HL-60 (cell line): ENCODE data around the gene F2R.
"Not testable (repeated sequence)": the region's sequence is repeated elsewhere in the genome, so short reads cannot be mapped to it uniquely, and the experiment has no call there.

ENCODE experiments used
- DNase-seq, 2 experiments: peaks; one replicate each; pipeline ENCODE4 v3.0.0-alpha.2; 2010 to 2020; ENCODE audit warnings: low read depth in 1 of 2, low spot score in 1 of 2
- H3K27ac ChIP-seq: fragments of 250-450 bp; sonication (Bioruptor Pico); replicated peaks from 2 replicates; pipeline ENCODE4 v1.5.1; 2020; ENCODE audit warnings: mild to moderate bottlenecking, moderate library complexity
- H3K27me3 ChIP-seq: fragments of 250-450 bp; sonication (Bioruptor Pico); 2 replicates; pipeline ENCODE4 v1.5.1; 2021; ENCODE audit warnings: mild to moderate bottlenecking, moderate library complexity; ENCODE audit not compliant: insufficient read depth, poor library complexity, severe bottlenecking
- H3K4me3 ChIP-seq: replicated peaks from 2 replicates; pipeline ENCODE4 v1.5.1; 2011; ENCODE audit warnings: mild to moderate bottlenecking, control low read depth, low read length; ENCODE audit not compliant: insufficient read depth
- GABPA ChIP-seq: IDR thresholded peaks from 2 replicates; pipeline ENCODE4 v1.6.1; 2012; ENCODE audit warnings: low read depth
- POLR2AphosphoS5 ChIP-seq: IDR thresholded peaks from 2 replicates; pipeline ENCODE4 v1.6.1; 2012; ENCODE audit warnings: low read depth
- SPI1 ChIP-seq: IDR thresholded peaks from 2 replicates; pipeline ENCODE4 v1.6.1; 2012; ENCODE audit warnings: low read depth, mild to moderate bottlenecking, borderline replicate concordance
- TF ChIP-seq, protein P1 (sequence below): IDR thresholded peaks from 2 replicates; pipeline ENCODE4 v1.6.1; 2012; ENCODE audit warnings: low read depth; ENCODE audit not compliant: insufficient replicate concordance
- TF ChIP-seq, protein P2 (sequence below): IDR thresholded peaks from one replicate; pipeline ENCODE4 v1.5.1; 2011; ENCODE audit warnings: low read length, control low read depth, inconsistent platforms; ENCODE audit not compliant: insufficient read depth

Gene F2R

DNA sequence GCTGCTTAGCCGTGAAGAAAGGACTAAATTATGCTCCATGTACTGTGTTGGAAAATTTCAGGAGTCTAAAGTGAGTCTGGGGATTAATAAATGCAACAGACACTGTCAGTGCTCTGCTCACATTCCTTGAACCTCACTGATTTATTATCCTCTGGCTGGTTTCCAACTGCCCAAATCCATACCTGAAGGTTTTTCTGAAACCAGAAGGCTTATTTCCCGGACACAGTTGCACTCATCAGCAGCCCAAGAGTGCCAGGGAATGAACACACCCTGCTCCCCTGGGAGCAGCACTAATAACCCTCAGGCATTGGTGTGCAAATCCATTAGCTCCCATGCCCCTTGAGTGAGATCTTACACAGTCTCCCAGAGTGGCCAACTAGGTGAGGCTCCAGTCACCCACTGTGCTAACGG, 38.7 kb downstream of the F2R start:
- Histone ChIP-seq H3K27me3 (no peaks in the 10 kb centered on the region), H3K27ac (no peak overlapping the region), H3K4me3 (no peak overlapping the region)
- DNase-seq: no peak
- no peak for TF ChIP-seq GABPA
- no peak for TF ChIP-seq POLR2AphosphoS5
- no peak for TF ChIP-seq SPI1

DNA sequence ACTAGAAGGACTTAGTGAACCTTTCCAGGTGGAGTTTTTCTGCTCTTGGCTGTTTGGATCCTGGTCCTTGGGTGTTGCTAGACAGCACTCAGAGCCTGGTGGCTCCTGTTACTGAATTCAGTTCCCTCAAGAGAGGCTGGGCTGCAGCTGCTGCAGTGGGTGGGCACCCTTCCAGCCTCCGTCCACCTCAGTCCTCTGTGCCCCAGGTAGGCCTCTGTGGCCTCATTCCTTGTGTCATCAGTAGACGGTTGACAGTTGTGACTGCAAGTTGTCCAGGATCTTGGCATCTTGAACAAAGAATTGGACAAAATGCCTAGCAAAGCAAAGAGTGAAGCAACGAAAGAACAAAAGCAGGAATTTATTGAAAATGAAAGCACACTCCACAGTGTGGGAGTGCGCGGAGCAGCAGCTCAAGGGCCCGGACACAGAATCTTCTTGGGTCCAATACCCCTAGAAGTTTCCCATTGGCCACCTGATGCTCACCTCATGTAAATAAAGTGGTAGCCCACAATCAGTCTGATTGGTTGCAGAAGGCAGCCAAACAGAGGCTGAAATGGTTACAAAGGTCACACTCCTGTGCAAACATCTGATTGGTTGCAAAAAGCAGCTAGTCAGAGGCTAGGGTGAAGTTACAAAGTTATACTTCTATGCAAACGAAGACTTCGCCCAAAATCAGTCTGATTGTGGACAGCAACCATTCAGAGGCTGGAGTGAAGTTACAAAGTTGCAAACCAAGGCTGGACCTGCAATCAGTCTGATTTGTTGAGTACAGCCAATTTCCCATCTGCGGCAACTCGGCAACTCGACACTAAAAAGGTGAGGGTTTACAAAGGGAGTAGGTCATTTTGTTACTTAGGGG, 40.1 kb downstream of the F2R start:
- Histone ChIP-seq H3K27ac (no peak overlapping the region), H3K4me3 (no peak overlapping the region), H3K27me3 (no peaks in the 10 kb centered on the region)
- TF ChIP-seq POLR2AphosphoS5: no peak
- TF ChIP-seq SPI1: no peak
- TF ChIP-seq, protein P1, sequence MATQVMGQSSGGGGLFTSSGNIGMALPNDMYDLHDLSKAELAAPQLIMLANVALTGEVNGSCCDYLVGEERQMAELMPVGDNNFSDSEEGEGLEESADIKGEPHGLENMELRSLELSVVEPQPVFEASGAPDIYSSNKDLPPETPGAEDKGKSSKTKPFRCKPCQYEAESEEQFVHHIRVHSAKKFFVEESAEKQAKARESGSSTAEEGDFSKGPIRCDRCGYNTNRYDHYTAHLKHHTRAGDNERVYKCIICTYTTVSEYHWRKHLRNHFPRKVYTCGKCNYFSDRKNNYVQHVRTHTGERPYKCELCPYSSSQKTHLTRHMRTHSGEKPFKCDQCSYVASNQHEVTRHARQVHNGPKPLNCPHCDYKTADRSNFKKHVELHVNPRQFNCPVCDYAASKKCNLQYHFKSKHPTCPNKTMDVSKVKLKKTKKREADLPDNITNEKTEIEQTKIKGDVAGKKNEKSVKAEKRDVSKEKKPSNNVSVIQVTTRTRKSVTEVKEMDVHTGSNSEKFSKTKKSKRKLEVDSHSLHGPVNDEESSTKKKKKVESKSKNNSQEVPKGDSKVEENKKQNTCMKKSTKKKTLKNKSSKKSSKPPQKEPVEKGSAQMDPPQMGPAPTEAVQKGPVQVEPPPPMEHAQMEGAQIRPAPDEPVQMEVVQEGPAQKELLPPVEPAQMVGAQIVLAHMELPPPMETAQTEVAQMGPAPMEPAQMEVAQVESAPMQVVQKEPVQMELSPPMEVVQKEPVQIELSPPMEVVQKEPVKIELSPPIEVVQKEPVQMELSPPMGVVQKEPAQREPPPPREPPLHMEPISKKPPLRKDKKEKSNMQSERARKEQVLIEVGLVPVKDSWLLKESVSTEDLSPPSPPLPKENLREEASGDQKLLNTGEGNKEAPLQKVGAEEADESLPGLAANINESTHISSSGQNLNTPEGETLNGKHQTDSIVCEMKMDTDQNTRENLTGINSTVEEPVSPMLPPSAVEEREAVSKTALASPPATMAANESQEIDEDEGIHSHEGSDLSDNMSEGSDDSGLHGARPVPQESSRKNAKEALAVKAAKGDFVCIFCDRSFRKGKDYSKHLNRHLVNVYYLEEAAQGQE: no peak
- TF ChIP-seq GABPA: no peak
- TF ChIP-seq, protein P2, sequence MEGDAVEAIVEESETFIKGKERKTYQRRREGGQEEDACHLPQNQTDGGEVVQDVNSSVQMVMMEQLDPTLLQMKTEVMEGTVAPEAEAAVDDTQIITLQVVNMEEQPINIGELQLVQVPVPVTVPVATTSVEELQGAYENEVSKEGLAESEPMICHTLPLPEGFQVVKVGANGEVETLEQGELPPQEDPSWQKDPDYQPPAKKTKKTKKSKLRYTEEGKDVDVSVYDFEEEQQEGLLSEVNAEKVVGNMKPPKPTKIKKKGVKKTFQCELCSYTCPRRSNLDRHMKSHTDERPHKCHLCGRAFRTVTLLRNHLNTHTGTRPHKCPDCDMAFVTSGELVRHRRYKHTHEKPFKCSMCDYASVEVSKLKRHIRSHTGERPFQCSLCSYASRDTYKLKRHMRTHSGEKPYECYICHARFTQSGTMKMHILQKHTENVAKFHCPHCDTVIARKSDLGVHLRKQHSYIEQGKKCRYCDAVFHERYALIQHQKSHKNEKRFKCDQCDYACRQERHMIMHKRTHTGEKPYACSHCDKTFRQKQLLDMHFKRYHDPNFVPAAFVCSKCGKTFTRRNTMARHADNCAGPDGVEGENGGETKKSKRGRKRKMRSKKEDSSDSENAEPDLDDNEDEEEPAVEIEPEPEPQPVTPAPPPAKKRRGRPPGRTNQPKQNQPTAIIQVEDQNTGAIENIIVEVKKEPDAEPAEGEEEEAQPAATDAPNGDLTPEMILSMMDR: no peak
- DNase-seq: no peak

DNA sequence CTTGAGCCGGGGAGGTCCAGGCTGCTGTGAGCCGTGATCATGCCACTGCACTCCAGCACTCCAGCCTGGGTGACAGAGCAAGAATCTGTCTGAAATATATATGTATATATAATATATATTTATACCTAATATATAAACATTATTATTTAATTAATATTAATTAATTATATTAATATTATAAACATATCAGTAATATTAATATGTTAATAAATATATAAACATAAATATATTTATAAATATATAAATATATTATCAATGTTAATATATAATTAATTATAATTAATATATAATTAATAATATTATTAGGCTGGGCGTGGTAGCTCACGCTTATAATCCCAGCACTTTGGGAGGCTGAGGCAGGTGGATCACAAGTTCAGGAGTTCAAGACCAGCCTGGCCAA, 41.1 kb downstream of the F2R start:
- DNase-seq: no peak
- H3K27ac ChIP-seq: no peak overlapping the region
- no peak overlapping the region for H3K4me3 ChIP-seq
- TF ChIP-seq, protein P1: no peak
- H3K27me3 ChIP-seq: no peaks in the 10 kb centered on the region

DNA sequence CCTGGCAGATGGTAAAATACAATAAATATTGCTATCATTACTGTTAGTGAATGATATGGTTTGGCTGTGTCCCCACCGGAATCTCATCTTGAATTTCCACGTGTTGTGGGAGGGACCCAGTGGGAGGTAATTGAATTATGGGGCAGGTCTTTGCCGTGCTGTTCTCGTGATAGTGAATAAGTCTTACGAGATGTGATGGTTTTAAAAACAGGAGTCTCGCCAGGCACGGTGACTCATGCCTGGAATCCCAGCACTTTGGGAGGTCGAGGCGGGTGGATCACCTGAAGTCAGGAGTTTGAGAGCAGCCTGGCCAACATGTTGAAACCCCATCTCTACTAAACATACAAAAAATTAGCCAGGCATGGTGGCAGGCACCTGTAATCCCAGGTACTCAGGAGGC, 45.2 kb downstream of the F2R start:
- not testable (repeated sequence) for DNase-seq, H3K4me3 ChIP-seq, H3K27me3 ChIP-seq, H3K27ac ChIP-seq

DNA sequence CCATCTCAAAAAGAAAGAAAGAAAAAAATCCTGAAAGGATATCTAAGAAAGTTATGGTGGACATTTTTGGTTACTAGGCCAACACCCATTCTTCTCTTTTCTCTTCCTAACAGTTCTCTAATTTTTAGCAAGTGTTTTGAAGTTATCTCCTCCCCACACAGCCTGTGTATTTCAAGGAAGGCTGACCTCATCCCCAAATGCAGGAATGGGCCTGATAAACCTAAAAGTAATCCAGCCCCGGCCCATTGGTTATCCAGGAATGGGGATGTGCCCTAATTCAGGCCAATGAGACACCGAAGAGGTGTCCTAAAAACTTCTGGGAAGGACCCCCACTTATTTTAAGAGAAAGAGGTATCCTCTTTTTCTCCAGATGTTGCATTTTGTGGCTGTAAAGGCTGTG, 46.6 kb downstream of the F2R start:
- no peak for DNase-seq
- Histone ChIP-seq H3K27me3 (no peaks in the 10 kb centered on the region), H3K27ac (no peak overlapping the region), H3K4me3 (no peak overlapping the region)
- TF ChIP-seq, protein P2: no peak
- no peak for TF ChIP-seq SPI1
- no peak for TF ChIP-seq GABPA
- TF ChIP-seq, protein P1: no peak
- TF ChIP-seq POLR2AphosphoS5: no peak
